Measurements from ENCODE around the gene TXNDC15. TPM values are rescaled to one million over a fixed set of nuclear protein-coding genes. Genes with fewer than 3 reads are reported as not detected.
A peak's percentile ranks its signal among the peaks of the same experiment; 100 is the strongest.

The TXNDC15 gene
- 184 and 200 TPM in 2 replicates for total RNA-seq
- polyA plus RNA-seq = 69.4 and 73.5 TPM in 2 replicates

GRCh38 chr5:134873987-134874830 lies at the start of gene TXNDC15:
TSS of gene TXNDC15 (plus strand) at chr5:134874371. CDS start at chr5:134874428, 57 bp downstream.
- Histone ChIP-seq H3K9me3 (ENCODE audit: low read depth) (no peaks in the 10 kb centered on the region), H3K4me3 (peak within 1 kb of the TSS; percentile 81), H3K27ac (peak within 1 kb of the TSS; percentile 79), H3K4me1 (ENCODE audit: low read depth) (peaks cover 43% of the 10 kb centered on the region), H3K27me3 (no peaks in the 10 kb centered on the region), H3K36me3 (no peaks in the 10 kb centered on the region)
- TF ChIP-seq, protein P1, sequence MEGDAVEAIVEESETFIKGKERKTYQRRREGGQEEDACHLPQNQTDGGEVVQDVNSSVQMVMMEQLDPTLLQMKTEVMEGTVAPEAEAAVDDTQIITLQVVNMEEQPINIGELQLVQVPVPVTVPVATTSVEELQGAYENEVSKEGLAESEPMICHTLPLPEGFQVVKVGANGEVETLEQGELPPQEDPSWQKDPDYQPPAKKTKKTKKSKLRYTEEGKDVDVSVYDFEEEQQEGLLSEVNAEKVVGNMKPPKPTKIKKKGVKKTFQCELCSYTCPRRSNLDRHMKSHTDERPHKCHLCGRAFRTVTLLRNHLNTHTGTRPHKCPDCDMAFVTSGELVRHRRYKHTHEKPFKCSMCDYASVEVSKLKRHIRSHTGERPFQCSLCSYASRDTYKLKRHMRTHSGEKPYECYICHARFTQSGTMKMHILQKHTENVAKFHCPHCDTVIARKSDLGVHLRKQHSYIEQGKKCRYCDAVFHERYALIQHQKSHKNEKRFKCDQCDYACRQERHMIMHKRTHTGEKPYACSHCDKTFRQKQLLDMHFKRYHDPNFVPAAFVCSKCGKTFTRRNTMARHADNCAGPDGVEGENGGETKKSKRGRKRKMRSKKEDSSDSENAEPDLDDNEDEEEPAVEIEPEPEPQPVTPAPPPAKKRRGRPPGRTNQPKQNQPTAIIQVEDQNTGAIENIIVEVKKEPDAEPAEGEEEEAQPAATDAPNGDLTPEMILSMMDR (IDR thresholded peaks at IDR 0.05; ENCODE audit: low read depth, low read length) = no peak
- peak; percentile 92 to 95 for DNase-seq (ENCODE audit: low read depth in 1 of 2, low spot score in 1 of 2)

- Histone ChIP-seq H3K27me3 (no peaks in the 10 kb centered on the region), H3K9me3 (ENCODE audit: low read depth) (no peaks in the 10 kb centered on the region), H3K4me1 (ENCODE audit: low read depth) (no peaks in the 10 kb centered on the region), H3K36me3 (peaks cover 59% of the 10 kb centered on the region), H3K4me3 (no peak overlapping the region), H3K27ac (no peak overlapping the region)
- TF ChIP-seq, protein P1 (IDR thresholded peaks at IDR 0.05; ENCODE audit: low read depth, low read length) = no peak
- DNase-seq (ENCODE audit: low read depth in 1 of 2, low spot score in 1 of 2) = no peak
Measured at GRCh38 chr5:134824681-134825080, 49.5 kb upstream of the TXNDC15 start.

GRCh38 chr5:134825212-134825611 lies 49.0 kb upstream of the TXNDC15 start:
- Histone ChIP-seq H3K4me3 (no peak overlapping the region), H3K27me3 (no peaks in the 10 kb centered on the region), H3K27ac (no peak overlapping the region), H3K9me3 (ENCODE audit: low read depth) (no peaks in the 10 kb centered on the region), H3K4me1 (ENCODE audit: low read depth) (no peaks in the 10 kb centered on the region), H3K36me3 (peaks cover 56% of the 10 kb centered on the region)
- DNase-seq (ENCODE audit: low read depth in 1 of 2, low spot score in 1 of 2) = peak in 1 of 2 donors; percentile 9
- TF ChIP-seq, protein P1 (IDR thresholded peaks at IDR 0.05; ENCODE audit: low read depth, low read length) = no peak

GRCh38 chr5:134833340-134834032 lies 40.7 kb upstream of the TXNDC15 start:
- TF ChIP-seq, protein P1 (IDR thresholded peaks at IDR 0.05; ENCODE audit: low read depth, low read length) = no peak
- Histone ChIP-seq H3K4me3 (no peak overlapping the region), H3K27ac (no peak overlapping the region), H3K4me1 (ENCODE audit: low read depth) (no peaks in the 10 kb centered on the region), H3K36me3 (peaks cover 17% of the 10 kb centered on the region), H3K9me3 (ENCODE audit: low read depth) (no peaks in the 10 kb centered on the region), H3K27me3 (no peaks in the 10 kb centered on the region)
- DNase-seq (ENCODE audit: low read depth in 1 of 2, low spot score in 1 of 2) = no peak

- Histone ChIP-seq H3K27ac (no peak overlapping the region), H3K36me3 (peaks cover 9% of the 10 kb centered on the region), H3K4me1 (ENCODE audit: low read depth) (no peaks in the 10 kb centered on the region), H3K27me3 (no peaks in the 10 kb centered on the region), H3K9me3 (ENCODE audit: low read depth) (no peaks in the 10 kb centered on the region), H3K4me3 (no peak overlapping the region)
- TF ChIP-seq, protein P1 (IDR thresholded peaks at IDR 0.05; ENCODE audit: low read depth, low read length) = no peak
- DNase-seq (ENCODE audit: low read depth in 1 of 2, low spot score in 1 of 2) = no peak
Measured at GRCh38 chr5:134835623-134836022, 38.5 kb upstream of the TXNDC15 start.

All from cardiac muscle cell (in vitro differentiated cells and primary cell).